Femur (tissue), 1 donor: ENCODE measurements around the gene PDIA6.

Source experiments
- DNase-seq: peaks from one replicate; pipeline ENCODE4 v3.0.0-alpha.2; 2017

PDIA6 gene

GRCh38 chr2:10812362-10813162, at the start of gene PDIA6:
Gene PDIA6, minus strand, starts transcription at chr2:10812785. Its CDS starts 89 bp downstream, at chr2:10812696.
- peak; percentile 99 for DNase-seq

- DNase-seq: no peak
Observed at GRCh38 chr2:10862330-10862729, 49.7 kb upstream of the PDIA6 start.

- DNase-seq: no peak
Observed at GRCh38 chr2:10861765-10862164, 49.2 kb upstream of the PDIA6 start.

- no peak for DNase-seq
Observed at GRCh38 chr2:10860814-10861325, 48.3 kb upstream of the PDIA6 start.

GRCh38 chr2:10860081-10860813, 47.7 kb upstream of the PDIA6 start:
- no peak for DNase-seq

GRCh38 chr2:10859278-10859677, 46.7 kb upstream of the PDIA6 start:
- no peak for DNase-seq

GRCh38 chr2:10848541-10848940, 36.0 kb upstream of the PDIA6 start:
- no peak for DNase-seq

GRCh38 chr2:10847008-10847407, 34.4 kb upstream of the PDIA6 start:
- no peak for DNase-seq

- DNase-seq: no peak
Observed at GRCh38 chr2:10846110-10846861, 33.7 kb upstream of the PDIA6 start.

- no peak for DNase-seq
Observed at GRCh38 chr2:10845640-10846039, 33.1 kb upstream of the PDIA6 start.

GRCh38 chr2:10844097-10844496, 31.5 kb upstream of the PDIA6 start:
- DNase-seq: peak; percentile 68

- no peak for DNase-seq
Observed at GRCh38 chr2:10842506-10842905, 29.9 kb upstream of the PDIA6 start.

GRCh38 chr2:10841547-10842219, 29.1 kb upstream of the PDIA6 start:
- no peak for DNase-seq

- peak; percentile 33 for DNase-seq
Observed at GRCh38 chr2:10839813-10840212, 27.2 kb upstream of the PDIA6 start.

GRCh38 chr2:10838734-10839133, 26.1 kb upstream of the PDIA6 start:
- no peak for DNase-seq

- DNase-seq: no peak
Observed at GRCh38 chr2:10837298-10838266, 25.0 kb upstream of the PDIA6 start.

GRCh38 chr2:10835052-10835970, 22.7 kb upstream of the PDIA6 start:
- DNase-seq: no peak

- no peak for DNase-seq
Observed at GRCh38 chr2:10834068-10834655, 21.6 kb upstream of the PDIA6 start.

GRCh38 chr2:10833021-10833420, 20.4 kb upstream of the PDIA6 start:
- DNase-seq: no peak
